ENCODE data around the gene BPIFB2. TPM values are rescaled to one million over a fixed set of nuclear protein-coding genes. Genes with fewer than 3 reads are reported as not detected.

The BPIFB2 gene
- total RNA-seq, 4 donors from 2014 or later = not detected

DNA sequence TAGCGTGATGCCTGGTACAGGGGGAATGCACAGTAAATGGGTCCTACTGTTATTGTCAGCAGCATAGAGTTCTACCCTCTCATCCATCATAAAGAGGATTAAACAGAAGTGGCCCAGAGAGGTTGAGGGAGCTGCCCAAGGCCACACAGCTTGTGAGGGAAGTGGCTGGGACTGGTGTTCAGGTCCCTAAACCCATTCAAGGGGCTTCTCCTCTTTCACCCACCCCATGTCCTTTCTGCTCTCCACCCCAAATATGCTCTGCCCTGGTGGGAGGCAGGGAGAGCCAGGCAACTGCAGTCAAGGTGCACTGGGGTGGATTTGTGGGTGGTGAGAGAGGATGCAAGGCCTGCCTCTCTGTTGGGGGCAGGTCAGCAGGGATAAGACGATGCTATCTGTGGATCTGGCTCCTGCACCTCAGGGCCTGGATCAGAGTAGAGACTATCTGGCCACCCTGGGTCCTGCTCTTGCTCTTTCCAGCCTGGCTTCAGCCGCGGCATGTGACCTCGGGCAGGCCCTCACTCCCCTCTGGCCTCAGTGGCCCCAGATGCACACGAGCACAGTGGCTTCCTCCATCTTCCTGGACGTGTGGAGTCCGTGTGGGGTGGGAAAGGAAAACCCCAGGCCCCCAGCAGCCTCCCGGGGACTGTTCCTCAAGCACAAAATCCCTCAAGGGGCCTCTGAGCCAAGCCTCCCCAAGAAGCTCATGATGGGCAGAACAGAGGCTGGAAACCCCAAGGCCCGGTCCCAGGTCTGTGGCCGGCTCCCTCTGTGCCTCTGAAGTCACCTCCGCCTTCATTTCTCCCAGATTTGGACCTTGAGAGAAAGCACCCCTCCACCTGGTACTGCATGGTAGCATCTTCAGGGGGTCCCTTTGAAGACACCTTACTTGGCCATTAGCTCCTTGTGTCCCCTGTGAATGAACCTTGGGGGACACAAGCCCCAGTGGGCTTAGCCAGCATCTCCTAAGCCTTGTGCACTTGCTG, 20.6 kb downstream of the BPIFB2 start:
- Histone ChIP-seq H3K27me3 (no peaks in the 10 kb centered on the region), H3K9me3 (no peaks in the 10 kb centered on the region), H3K4me3 (no peak overlapping the region), H3K36me3 (no peaks in the 10 kb centered on the region), H3K4me1 (no peaks in the 10 kb centered on the region), H3K27ac (no peak overlapping the region)
- no peak for TF ChIP-seq CTCF (IDR thresholded peaks at IDR 0.05)
- no peak for TF ChIP-seq POLR2A (IDR thresholded peaks at IDR 0.05)
- DNase-seq = no peak

DNA sequence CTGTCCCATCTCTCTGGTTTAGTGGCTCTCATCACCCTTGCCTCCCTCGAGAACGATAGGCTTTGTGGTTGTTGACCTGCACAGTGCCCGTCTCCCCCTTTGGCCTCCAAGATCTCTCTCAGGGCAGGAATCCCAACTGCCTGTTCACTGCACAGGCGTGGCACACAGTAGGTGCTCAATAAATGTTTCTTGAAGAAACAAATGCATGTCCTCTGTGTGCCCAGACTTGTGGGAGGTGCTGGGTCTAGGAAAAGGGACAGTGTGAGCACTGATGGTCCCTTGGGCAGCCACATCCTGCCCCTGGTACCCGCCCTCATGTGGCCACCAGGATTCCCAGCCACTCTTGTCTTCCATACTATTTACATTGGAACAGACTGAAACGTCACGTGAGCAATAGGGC, 21.4 kb downstream of the BPIFB2 start:
- DNase-seq = no peak
- Histone ChIP-seq H3K27ac (no peak overlapping the region), H3K4me1 (no peaks in the 10 kb centered on the region), H3K9me3 (no peaks in the 10 kb centered on the region), H3K4me3 (no peak overlapping the region), H3K36me3 (no peaks in the 10 kb centered on the region), H3K27me3 (no peaks in the 10 kb centered on the region)
- TF ChIP-seq POLR2A (IDR thresholded peaks at IDR 0.05) (no peak), CTCF (IDR thresholded peaks at IDR 0.05) (no peak)

- H3K9me3 ChIP-seq = no peaks in the 10 kb centered on the region
- TF ChIP-seq POLR2A (IDR thresholded peaks at IDR 0.05) = no peak
- no peak for TF ChIP-seq CTCF (IDR thresholded peaks at IDR 0.05)
- no peak for DNase-seq
- no peaks in the 10 kb centered on the region for H3K4me1 ChIP-seq
- no peaks in the 10 kb centered on the region for H3K36me3 ChIP-seq
- H3K4me3 ChIP-seq = no peak overlapping the region
- H3K27me3 ChIP-seq = no peaks in the 10 kb centered on the region
- H3K27ac ChIP-seq = no peak overlapping the region
Measured at GRCh38 chr20:33030076-33030475, 22.6 kb downstream of the BPIFB2 start.

DNA sequence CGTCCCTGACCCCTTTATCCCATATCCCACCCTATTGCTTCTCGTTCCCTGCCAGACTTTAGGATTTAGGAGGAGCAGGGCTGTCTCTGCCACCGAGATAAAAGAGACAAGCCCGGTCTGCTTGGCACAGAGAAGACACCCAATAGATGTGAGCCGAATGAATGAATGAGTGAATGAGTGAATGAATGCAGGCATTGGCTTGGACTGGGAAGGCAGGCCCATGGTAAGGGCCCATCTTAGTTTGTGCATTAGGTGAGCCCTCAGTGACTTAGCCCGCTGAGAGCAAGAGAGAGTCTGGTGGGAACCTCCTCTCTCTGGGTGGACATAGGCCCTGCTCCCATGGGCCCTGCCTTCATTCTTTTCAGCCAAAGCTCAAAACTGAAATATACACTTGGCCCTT, 23.1 kb downstream of the BPIFB2 start:
- Histone ChIP-seq H3K4me1 (no peaks in the 10 kb centered on the region), H3K27ac (no peak overlapping the region), H3K4me3 (no peak overlapping the region), H3K9me3 (no peaks in the 10 kb centered on the region), H3K27me3 (no peaks in the 10 kb centered on the region), H3K36me3 (no peaks in the 10 kb centered on the region)
- no peak for TF ChIP-seq POLR2A (IDR thresholded peaks at IDR 0.05)
- no peak for TF ChIP-seq CTCF (IDR thresholded peaks at IDR 0.05)
- DNase-seq = no peak

DNA sequence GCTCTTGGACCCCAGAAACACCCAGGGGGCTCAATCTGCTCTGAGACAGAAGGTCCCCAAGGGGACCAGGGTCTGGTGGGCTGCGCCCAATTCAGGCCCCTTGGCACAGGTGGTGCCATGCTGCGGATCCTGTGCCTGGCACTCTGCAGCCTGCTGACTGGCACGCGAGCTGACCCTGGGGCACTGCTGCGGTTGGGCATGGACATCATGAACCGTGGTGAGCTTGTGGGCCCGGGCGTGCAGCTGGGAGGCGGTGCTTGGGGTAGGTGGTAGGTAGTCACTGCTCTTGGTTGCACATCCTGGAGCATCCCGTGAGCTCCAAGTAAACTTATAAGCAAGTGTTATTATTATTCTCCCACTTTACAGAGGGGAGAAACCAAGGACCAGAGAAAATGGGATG, 24.0 kb downstream of the BPIFB2 start, which contains the start of gene BPIFB6:
Gene BPIFB6 (plus strand): TSS at position 118 of the 400 bp plus-strand sequence. CDS start 0 bp downstream, at position 118.
- H3K4me3 ChIP-seq = no peak within 1 kb of the TSS
- H3K9me3 ChIP-seq = no peaks in the 10 kb centered on the region
- H3K27me3 ChIP-seq = no peaks in the 10 kb centered on the region
- no peak within 1 kb of the TSS for H3K27ac ChIP-seq
- no peak for DNase-seq
- no peaks in the 10 kb centered on the region for H3K4me1 ChIP-seq
- H3K36me3 ChIP-seq = no peaks in the 10 kb centered on the region
- no peak for TF ChIP-seq CTCF (IDR thresholded peaks at IDR 0.05)
- TF ChIP-seq POLR2A (IDR thresholded peaks at IDR 0.05) = no peak
